Measurements from ENCODE around the gene MED10. TPM values are rescaled to one million over a fixed set of nuclear protein-coding genes. Genes with fewer than 3 reads are reported as not detected.

The MED10 gene
- total and polyA plus RNA-seq, 2 of the 4 experiments (the other 2 are of a cell fraction): 9.1 to 60.0 TPM

DNA sequence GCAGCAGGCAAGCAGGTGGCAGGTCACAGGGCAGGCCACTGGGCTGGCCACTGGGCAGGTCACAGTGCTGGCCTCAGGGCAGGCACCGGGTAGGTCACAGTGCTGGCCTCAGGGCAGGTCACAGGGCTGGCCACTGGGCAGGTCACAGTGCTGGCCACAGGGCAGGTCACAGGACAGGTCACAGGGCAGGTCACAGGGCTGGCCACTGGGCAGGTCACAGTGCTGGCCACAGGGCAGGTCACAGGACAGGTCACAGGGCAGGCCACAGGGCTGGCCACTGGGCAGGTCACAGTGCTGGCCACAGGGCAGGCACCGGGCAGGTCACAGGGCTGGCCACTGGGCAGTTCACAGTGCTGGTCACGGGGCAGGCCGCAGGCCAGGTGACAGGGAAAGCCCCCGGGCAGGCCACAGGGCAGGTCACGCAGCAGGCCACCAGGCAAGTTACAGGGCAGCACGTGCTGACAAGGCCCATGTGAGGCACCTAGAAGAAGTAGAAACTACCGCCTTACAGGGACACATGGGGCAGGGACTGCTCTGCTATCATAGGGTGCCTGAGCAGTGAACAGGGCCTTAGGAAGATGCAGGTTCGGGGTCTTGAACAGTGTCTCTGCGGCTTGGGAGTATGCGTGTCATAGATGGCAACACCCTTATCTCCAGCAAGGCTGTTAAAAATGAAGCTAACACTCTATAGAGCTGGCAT is 18.6 kb upstream of the MED10 start:
- Histone ChIP-seq H4K5ac (ENCODE audit: low read depth, low read length) (no peak overlapping the region), H2AFZ (replicated peaks; ENCODE audit: low read length, poor library complexity) (no peak overlapping the region), H3K79me1 (ENCODE audit: low read depth in 1 of 2, low read length in 2 of 2) (no peaks in the 10 kb centered on the region), H2BK15ac (ENCODE audit: low read depth, low read length) (no peak overlapping the region), H3K27me3 (ENCODE audit: control insufficient read depth, insufficient read depth, low read length) (peaks cover 4% of the 10 kb centered on the region), H3K9me1 (ENCODE audit: insufficient read depth, low read length) (no peaks in the 10 kb centered on the region), H2AK5ac (ENCODE audit: low read depth, low read length) (no peak overlapping the region), H3K56ac (ENCODE audit: extremely low read depth, insufficient read depth, low read length) (no peak overlapping the region), H2BK5ac (ENCODE audit: low read depth, low read length, poor library complexity, severe bottlenecking) (no peak overlapping the region), H3K9ac (ENCODE audit: low read depth, low read length) (no peak overlapping the region), H3K27ac (ENCODE audit: insufficient read depth, low read length) (no peak overlapping the region), H3K36me3 (ENCODE audit: control insufficient read depth, insufficient read depth, low read length) (no peaks in the 10 kb centered on the region), H3K4me3 (ENCODE audit: insufficient read depth, low read depth, low read length) (no peak overlapping the region), H4K8ac (ENCODE audit: low read depth in 2 of 2, low read length in 2 of 2) (no peak overlapping the region), H3K14ac (replicated peaks; ENCODE audit: low read depth, low read length) (no peak overlapping the region), H3K4me2 (ENCODE audit: low read depth, low read length) (no peak overlapping the region), H3K4ac (ENCODE audit: low read depth, low read length) (no peak overlapping the region), H2AK9ac (replicated peaks; ENCODE audit: low read depth, low read length, poor library complexity) (no peak overlapping the region), H2BK20ac (ENCODE audit: low read depth, low read length) (no peak overlapping the region), H3K4me1 (ENCODE audit: control insufficient read depth, insufficient read depth, low read length) (no peaks in the 10 kb centered on the region), H2BK120ac (ENCODE audit: low read depth, low read length) (no peak overlapping the region), H4K91ac (ENCODE audit: insufficient read depth, low read depth, low read length) (no peak overlapping the region), H3K23ac (ENCODE audit: low read depth, low read length) (no peak overlapping the region), H3K18ac (ENCODE audit: low read depth, low read length) (no peak overlapping the region), H4K20me1 (ENCODE audit: insufficient read depth, low read length) (no peaks in the 10 kb centered on the region), H3K9me3 (ENCODE audit: control insufficient read depth, insufficient read depth, low read length) (no peaks in the 10 kb centered on the region)
- TF ChIP-seq NFE2L2 (IDR thresholded peaks at IDR 0.05; ENCODE audit: low read depth, low read length): no peak
- TF ChIP-seq MAFK (IDR thresholded peaks at IDR 0.05; ENCODE audit: low read depth, low read length): no peak
- TF ChIP-seq FOS (IDR thresholded peaks at IDR 0.05; ENCODE audit: low read depth, low read length): no peak
- no peak for TF ChIP-seq BHLHE40 (IDR thresholded peaks at IDR 0.05; ENCODE audit: low read depth, low read length)
- TF ChIP-seq CHD1 (IDR thresholded peaks at IDR 0.05; ENCODE audit: low read depth, low read length): no peak
- TF ChIP-seq, protein P1, sequence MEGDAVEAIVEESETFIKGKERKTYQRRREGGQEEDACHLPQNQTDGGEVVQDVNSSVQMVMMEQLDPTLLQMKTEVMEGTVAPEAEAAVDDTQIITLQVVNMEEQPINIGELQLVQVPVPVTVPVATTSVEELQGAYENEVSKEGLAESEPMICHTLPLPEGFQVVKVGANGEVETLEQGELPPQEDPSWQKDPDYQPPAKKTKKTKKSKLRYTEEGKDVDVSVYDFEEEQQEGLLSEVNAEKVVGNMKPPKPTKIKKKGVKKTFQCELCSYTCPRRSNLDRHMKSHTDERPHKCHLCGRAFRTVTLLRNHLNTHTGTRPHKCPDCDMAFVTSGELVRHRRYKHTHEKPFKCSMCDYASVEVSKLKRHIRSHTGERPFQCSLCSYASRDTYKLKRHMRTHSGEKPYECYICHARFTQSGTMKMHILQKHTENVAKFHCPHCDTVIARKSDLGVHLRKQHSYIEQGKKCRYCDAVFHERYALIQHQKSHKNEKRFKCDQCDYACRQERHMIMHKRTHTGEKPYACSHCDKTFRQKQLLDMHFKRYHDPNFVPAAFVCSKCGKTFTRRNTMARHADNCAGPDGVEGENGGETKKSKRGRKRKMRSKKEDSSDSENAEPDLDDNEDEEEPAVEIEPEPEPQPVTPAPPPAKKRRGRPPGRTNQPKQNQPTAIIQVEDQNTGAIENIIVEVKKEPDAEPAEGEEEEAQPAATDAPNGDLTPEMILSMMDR (conservative IDR thresholded peaks at IDR 0.05; ENCODE audit: low read depth, low read length): no peak
- TF ChIP-seq RFX5 (IDR thresholded peaks at IDR 0.05; ENCODE audit: low read depth, low read length): no peak
- no peak for TF ChIP-seq CEBPB (IDR thresholded peaks at IDR 0.05; ENCODE audit: low read depth, low read length)
- TF ChIP-seq MAZ (IDR thresholded peaks at IDR 0.05; ENCODE audit: borderline replicate concordance, low read depth, low read length): no peak
- no peak for TF ChIP-seq MXI1 (IDR thresholded peaks at IDR 0.05; ENCODE audit: borderline replicate concordance, low read depth, low read length)
- TF ChIP-seq RAD21 (IDR thresholded peaks at IDR 0.05; ENCODE audit: low read length): no peak
- BruUV-seq (replicated peaks): no TSS peak
- WGBS, 2 experiments (ENCODE audit: extremely low coverage in 2 of 2, insufficient read length in 1 of 2): 89% methylated on average over 3 of the region's 11 CpGs; no CpG with 5 or more reads in 1 of the 2 experiments
- no peak for DNase-seq
- intact Hi-C loops (cut with micrococcal nuclease): no loop called here
- dilution Hi-C loops (cut with HindIII; ENCODE audit: low sequenced_read_pairs, unreplicated experiment): no loop called here
- no peak for ATAC-seq (ENCODE audit: low read depth)
- ChIA-PET POLR2A (ENCODE audit: unreplicated experiment) (no interaction called here), CTCF (no interaction called here)
- in situ Hi-C loops (cut with MboI; ENCODE audit: low sequenced_read_pairs): no loop called here

Data from IMR-90 (cell line).